GM23248 (cell line): Measurements from ENCODE around the gene CNOT1.

Experiments
- EZH2 ChIP-seq: fragments of 200-600 bp; sonication (generic); IDR thresholded peaks from 2 replicates; pipeline ENCODE4 v1.6.1; 2018; ENCODE audit warnings: antibody characterized with exemption, mild to moderate bottlenecking; ENCODE audit not compliant: insufficient read depth, poor library complexity, severe bottlenecking
- EZH2phosphoT487 ChIP-seq: fragments of 200-600 bp; sonication (generic); IDR thresholded peaks from 2 replicates; pipeline ENCODE4 v1.6.1; 2018; ENCODE audit warnings: antibody characterized with exemption, moderate library complexity, mild to moderate bottlenecking, low read depth; ENCODE audit not compliant: insufficient read depth

GRCh38 chr16:58474296-58474695 is 155.3 kb downstream of the CNOT1 start:
- TF ChIP-seq EZH2phosphoT487, result no peak
- TF ChIP-seq EZH2, result no peak
